SK-N-SH (cell line): ENCODE measurements around the gene MBTPS2. TPM values are rescaled to one million over a fixed set of nuclear protein-coding genes. Genes with fewer than 3 reads are reported as not detected.

Experiments
- CTCF ChIA-PET: fragments of 300-600, 350-600 bp; formaldehyde crosslinking; extraction: SDS; loops from one replicate; lab custom pipeline; 2021; lab: Yijun Ruan, JAX
- POLR2A ChIA-PET: fragments of 350-600 bp; sonication (Branson Sonifier 250); formaldehyde crosslinking; extraction: SDS; loops from one replicate; lab custom pipeline; 2020; ENCODE audit warnings: antibody characterized with exemption, inconsistent platforms; lab: Yijun Ruan, JAX
- DNase-seq: peaks from one replicate; pipeline ENCODE4 v3.0.0; 2012
- H2AFZ ChIP-seq: fragments of 200-600 bp; sonication (generic); 2 replicates; pipeline ENCODE4 v1.8.1; 2016; ENCODE audit warnings: antibody characterized with exemption, mild to moderate bottlenecking, low read depth
- H3F3A ChIP-seq: fragments of 200-600 bp; sonication (generic); replicated peaks from 2 replicates; pipeline ENCODE3; 2016; ENCODE audit warnings: antibody characterized with exemption, mild to moderate bottlenecking; ENCODE audit not compliant: insufficient read depth
- H3K27ac ChIP-seq, 2 experiments: fragments of 200-500 bp in 1 of 2; fragments of 200-600 bp in 1 of 2; sonication (Bioruptor generic) in 1 of 2; sonication (generic), shearing (Covaris generic) in 1 of 2; 2 replicates each; pipeline versions ENCODE4 v1.5.1 to v1.6.1; 2014 to 2016; ENCODE audit warnings: low read depth in 2 of 2, inconsistent platforms in 1 of 2, low read length in 1 of 2, mild to moderate bottlenecking in 1 of 2, mixed read lengths in 1 of 2
- H3K27me3 ChIP-seq: fragments of 200-600 bp; sonication (generic), shearing (Covaris generic); 2 replicates; pipeline ENCODE4 v1.6.1; 2016; ENCODE audit warnings: mixed run types; ENCODE audit not compliant: insufficient read depth
- H3K36me3 ChIP-seq, 2 experiments: fragments of 200-500 bp in 1 of 2; fragments of 200-600 bp in 1 of 2; sonication (Bioruptor generic) in 1 of 2; sonication (generic) in 1 of 2; replicated peaks in 1 of 2; 2 replicates each; pipeline versions ENCODE3 to v1.5.1; 2014 to 2016; ENCODE audit warnings: low read length in 1 of 2, mild to moderate bottlenecking in 1 of 2; ENCODE audit not compliant: insufficient read depth in 2 of 2, control insufficient read depth in 1 of 2
- H3K4me1 ChIP-seq, 2 experiments: fragments of 200-500 bp in 1 of 2; fragments of 200-600 bp in 1 of 2; sonication (Bioruptor generic) in 1 of 2; sonication (generic), shearing (Covaris generic) in 1 of 2; 2 replicates each; pipeline versions ENCODE4 v1.5.1 to v1.6.1; 2014 to 2016; ENCODE audit warnings: low read depth in 1 of 2, low read length in 1 of 2, mixed run types in 1 of 2; ENCODE audit not compliant: insufficient read depth in 2 of 2, control insufficient read depth in 1 of 2
- H3K4me2 ChIP-seq: fragments of 200-600 bp; sonication (generic), shearing (Covaris generic); 2 replicates; pipeline ENCODE4 v1.6.1; 2017; ENCODE audit warnings: mixed run types
- H3K4me3 ChIP-seq, 2 experiments: fragments of 200-500 bp in 1 of 2; fragments of 200-600 bp in 1 of 2; sonication (Bioruptor generic) in 1 of 2; sonication (generic), shearing (Covaris generic) in 1 of 2; 2 replicates each; pipeline versions ENCODE4 v1.5.1 to v1.8.1; 2014 to 2016; ENCODE audit warnings: low read depth in 2 of 2, inconsistent platforms in 1 of 2, low read length in 1 of 2, mild to moderate bottlenecking in 1 of 2, mixed read lengths in 1 of 2, moderate library complexity in 1 of 2
- H3K79me2 ChIP-seq: fragments of 200-600 bp; sonication (generic); 2 replicates; pipeline ENCODE4 v1.8.1; 2017; ENCODE audit warnings: mild to moderate bottlenecking; ENCODE audit not compliant: insufficient read depth
- H3K9ac ChIP-seq: fragments of 200-600 bp; sonication (generic); 2 replicates; pipeline ENCODE4 v1.6.1; 2017; ENCODE audit warnings: mixed run types
- H3K9me2 ChIP-seq: fragments of 200-600 bp; sonication (generic); 2 replicates; pipeline ENCODE4 v1.6.1; 2017; ENCODE audit warnings: mixed run types
- H3K9me3 ChIP-seq: fragments of 200-600 bp; sonication (generic); 2 replicates; pipeline ENCODE4 v1.6.1; 2017; ENCODE audit warnings: mixed run types, mild to moderate bottlenecking, moderate library complexity
- H4K20me1 ChIP-seq: fragments of 200-600 bp; sonication (generic); 2 replicates; pipeline ENCODE4 v1.6.1; 2017; ENCODE audit warnings: mild to moderate bottlenecking, mixed run types; ENCODE audit not compliant: insufficient read depth
- CHD2 ChIP-seq: fragments of 150-350 bp; IDR thresholded peaks from 2 replicates; pipeline ENCODE4 v1.6.1; 2018; ENCODE audit warnings: low read length; ENCODE audit not compliant: partially characterized antibody
- FOSL2 ChIP-seq: IDR thresholded peaks from 2 replicates; pipeline ENCODE4 v1.4.0; 2012; ENCODE audit warnings: low read depth, mild to moderate bottlenecking, moderate library complexity, borderline replicate concordance
- FOXJ3 ChIP-seq: sonication (generic); formaldehyde crosslinking; IDR thresholded peaks from 2 replicates; pipeline ENCODE4 v1.5.1; 2020; ENCODE audit warnings: mild to moderate bottlenecking, missing genetic modification reagents
- FOXM1 ChIP-seq: IDR thresholded peaks from 2 replicates; pipeline ENCODE4 v1.4.0; 2012; ENCODE audit warnings: low read depth, mild to moderate bottlenecking
- GABPA ChIP-seq: IDR thresholded peaks from 2 replicates; pipeline ENCODE4 v1.4.0; 2012; ENCODE audit warnings: low read depth, mild to moderate bottlenecking
- JUND ChIP-seq: IDR thresholded peaks from 2 replicates; pipeline ENCODE4 v1.4.0; 2012
- POLR2AphosphoS5 ChIP-seq: IDR thresholded peaks from 2 replicates; pipeline ENCODE4 v1.6.1; 2012; ENCODE audit warnings: low read depth, low read length
- RFX5 ChIP-seq: IDR thresholded peaks from 2 replicates; pipeline ENCODE4 v1.6.1; 2012; ENCODE audit warnings: mild to moderate bottlenecking, improper control_type of control experiment, low read length
- SIN3A ChIP-seq: IDR thresholded peaks from 2 replicates; pipeline ENCODE4 v1.6.1; 2012; ENCODE audit warnings: low read depth, mild to moderate bottlenecking, low read length, moderate library complexity, borderline replicate concordance
- SMC3 ChIP-seq: IDR thresholded peaks from 2 replicates; pipeline ENCODE4 v1.6.1; 2012; ENCODE audit warnings: low read depth, low read length, improper control_type of control experiment
- TAF1 ChIP-seq: IDR thresholded peaks from 2 replicates; pipeline ENCODE4 v1.6.1; 2012; ENCODE audit warnings: low read depth, mild to moderate bottlenecking, low read length, moderate library complexity, borderline replicate concordance
- TEAD4 ChIP-seq: IDR thresholded peaks from 2 replicates; pipeline ENCODE4 v1.4.0; 2012; ENCODE audit warnings: mild to moderate bottlenecking, borderline replicate concordance; ENCODE audit not compliant: insufficient read depth
- USF1 ChIP-seq: IDR thresholded peaks from 2 replicates; pipeline ENCODE4 v1.4.0; 2012; ENCODE audit warnings: low read depth, borderline replicate concordance
- YY1 ChIP-seq: IDR thresholded peaks from 2 replicates; pipeline ENCODE4 v1.4.0; 2012; ENCODE audit warnings: low read depth, mild to moderate bottlenecking
- WGBS: methylation state at CpG from one replicate; pipeline ENCODE4 v1.1.6; 2017; ENCODE audit warnings: low lambda C conversion rate; 5-methylcytosine and 5-hydroxymethylcytosine counted together
- polyA plus RNA-seq, 3 experiments: library from polyadenylated mRNA; depleted of rRNA; stranded (reverse); fragments of >200 nt; gene quantifications; 2 replicates each; pipeline ENCODE4 v1.2.3, GENCODE V29; 2012
- TF ChIP-seq, protein P1 (sequence below): IDR thresholded peaks from 2 replicates; pipeline ENCODE4 v1.4.0; 2012; ENCODE audit warnings: low read depth
- TF ChIP-seq, protein P2 (sequence below): fragments of 150-350 bp; IDR thresholded peaks from 2 replicates; pipeline ENCODE4 v1.6.1; 2017; ENCODE audit warnings: antibody characterized with exemption, low read length, low read depth, borderline replicate concordance

Gene MBTPS2
- polyA plus RNA-seq, 1 of the 3 experiments (the other 2 are of a cell fraction) = 21.6 TPM

DNA sequence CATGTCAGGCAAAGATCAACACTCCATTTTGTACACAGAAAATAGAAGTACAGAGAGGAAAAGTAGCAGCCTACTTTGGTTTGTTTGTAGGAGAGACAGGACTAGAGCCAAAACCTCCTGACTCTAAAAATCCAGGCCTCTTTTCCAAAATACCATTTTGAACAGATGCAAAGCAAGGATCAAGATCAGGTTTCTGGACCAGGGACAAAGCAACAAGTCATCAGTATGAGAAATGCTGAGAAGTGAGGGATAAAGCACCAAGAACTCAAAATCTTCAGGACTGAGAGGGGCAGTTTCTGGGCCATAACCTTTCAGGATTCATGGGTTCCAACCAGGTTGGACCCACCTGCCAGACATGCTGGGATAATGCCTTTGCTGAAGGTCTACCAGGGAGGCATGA is 36.6 kb upstream of the MBTPS2 start:
- Histone ChIP-seq H3K4me1 (no peaks in the 10 kb centered on the region), H2AFZ (no peak overlapping the region), H3K9me3 (no peaks in the 10 kb centered on the region), H3K36me3 (no peaks in the 10 kb centered on the region), H3K27ac (no peak overlapping the region), H3K9ac (no peak overlapping the region), H3K4me3 (no peak overlapping the region), H3K79me2 (no peaks in the 10 kb centered on the region), H3K4me2 (no peak overlapping the region), H3K27me3 (no peaks in the 10 kb centered on the region; the same call in 1 of the 2 replicates), H3K9me2 (no peaks in the 10 kb centered on the region), H3F3A (no peaks in the 10 kb centered on the region), H4K20me1 (no peaks in the 10 kb centered on the region)
- TF ChIP-seq, protein P1, sequence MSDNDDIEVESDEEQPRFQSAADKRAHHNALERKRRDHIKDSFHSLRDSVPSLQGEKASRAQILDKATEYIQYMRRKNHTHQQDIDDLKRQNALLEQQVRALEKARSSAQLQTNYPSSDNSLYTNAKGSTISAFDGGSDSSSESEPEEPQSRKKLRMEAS = no peak
- CTCF ChIA-PET = no interaction called here
- DNase-seq = no peak
- POLR2A ChIA-PET = no interaction called here

- no peak overlapping the region for H3K27ac ChIP-seq
- no peak for DNase-seq
These were observed 32.7 kb upstream of the MBTPS2 start for GRCh38 chrX:21806691-21807090.

DNA sequence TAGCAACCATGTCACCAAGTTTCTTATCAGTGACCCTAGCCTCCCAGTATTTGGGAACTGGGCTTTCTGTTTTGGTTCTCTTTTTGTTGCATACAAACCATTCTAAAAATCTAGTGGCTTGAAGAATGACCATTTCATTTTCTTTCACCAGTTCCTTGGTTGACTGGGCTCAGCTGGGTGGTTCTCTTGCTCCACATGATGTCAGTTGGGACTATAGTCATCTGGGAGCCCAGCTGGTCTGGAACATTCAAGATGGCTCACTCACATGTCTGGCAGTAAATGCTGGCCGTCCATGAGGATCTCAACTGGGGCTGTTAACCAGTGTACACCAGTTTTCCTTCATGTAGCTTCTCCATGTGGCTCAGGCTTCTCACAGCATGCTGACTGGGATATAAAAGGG is 27.6 kb upstream of the MBTPS2 start:
- Histone ChIP-seq H3F3A (no peaks in the 10 kb centered on the region), H3K27me3 (peaks cover 22% of the 10 kb centered on the region; the same call in 1 of the 2 replicates), H2AFZ (no peak overlapping the region), H3K4me2 (no peak overlapping the region), H3K4me3 (no peak overlapping the region), H3K4me1 (no peaks in the 10 kb centered on the region), H3K9me3 (no peaks in the 10 kb centered on the region), H4K20me1 (no peaks in the 10 kb centered on the region), H3K36me3 (no peaks in the 10 kb centered on the region), H3K9me2 (no peaks in the 10 kb centered on the region), H3K27ac (no peak overlapping the region), H3K79me2 (no peaks in the 10 kb centered on the region), H3K9ac (no peak overlapping the region)
- CTCF ChIA-PET = interaction anchor here (0.7 kb wide), 1 partner anchor 17 kb away, joined by 3 read pairs; no protein-coding TSS in a partner anchor
- TF ChIP-seq POLR2AphosphoS5 (no peak), SIN3A (no peak), SMC3 (no peak), YY1 (no peak), JUND (no peak), USF1 (no peak), FOXM1 (no peak), TEAD4 (no peak), CHD2 (no peak), FOXJ3 (CRISPR knock-in tag) (no peak), GABPA (no peak), RFX5 (no peak), FOSL2 (no peak), TAF1 (no peak)
- TF ChIP-seq, protein P2, sequence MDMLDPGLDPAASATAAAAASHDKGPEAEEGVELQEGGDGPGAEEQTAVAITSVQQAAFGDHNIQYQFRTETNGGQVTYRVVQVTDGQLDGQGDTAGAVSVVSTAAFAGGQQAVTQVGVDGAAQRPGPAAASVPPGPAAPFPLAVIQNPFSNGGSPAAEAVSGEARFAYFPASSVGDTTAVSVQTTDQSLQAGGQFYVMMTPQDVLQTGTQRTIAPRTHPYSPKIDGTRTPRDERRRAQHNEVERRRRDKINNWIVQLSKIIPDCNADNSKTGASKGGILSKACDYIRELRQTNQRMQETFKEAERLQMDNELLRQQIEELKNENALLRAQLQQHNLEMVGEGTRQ = no peak
- DNase-seq = no peak
- POLR2A ChIA-PET = no interaction called here
- WGBS = 0% methylated on average over 1 of the region's 1 CpG

More at GRCh38 chrX:21806691-21807090, 32.7 kb upstream of the MBTPS2 start:
- Histone ChIP-seq H3K4me2 (no peak overlapping the region), H3K9ac (no peak overlapping the region), H3K79me2 (no peaks in the 10 kb centered on the region), H3K9me3 (no peaks in the 10 kb centered on the region), H3K27me3 (peaks cover 9% of the 10 kb centered on the region; the same call in 1 of the 2 replicates), H3K9me2 (no peaks in the 10 kb centered on the region), H2AFZ (no peak overlapping the region), H3K4me3 (no peak overlapping the region), H3F3A (no peaks in the 10 kb centered on the region), H4K20me1 (no peaks in the 10 kb centered on the region), H3K4me1 (no peaks in the 10 kb centered on the region), H3K36me3 (no peaks in the 10 kb centered on the region)
- TF ChIP-seq, protein P2 = no peak
- no peak for TF ChIP-seq RFX5
- ChIA-PET POLR2A (no interaction called here), CTCF (no interaction called here)
